ENCODE results near the gene CPNE7. TPM values are rescaled to one million over a fixed set of nuclear protein-coding genes. Genes with fewer than 3 reads are reported as not detected.

CPNE7 gene
- total and polyA plus RNA-seq, 2 of the 8 experiments (the other 6 are each of a cell fraction or from before 2014, with no cell fraction given), result 10.0 to 23.7 TPM

DNA sequence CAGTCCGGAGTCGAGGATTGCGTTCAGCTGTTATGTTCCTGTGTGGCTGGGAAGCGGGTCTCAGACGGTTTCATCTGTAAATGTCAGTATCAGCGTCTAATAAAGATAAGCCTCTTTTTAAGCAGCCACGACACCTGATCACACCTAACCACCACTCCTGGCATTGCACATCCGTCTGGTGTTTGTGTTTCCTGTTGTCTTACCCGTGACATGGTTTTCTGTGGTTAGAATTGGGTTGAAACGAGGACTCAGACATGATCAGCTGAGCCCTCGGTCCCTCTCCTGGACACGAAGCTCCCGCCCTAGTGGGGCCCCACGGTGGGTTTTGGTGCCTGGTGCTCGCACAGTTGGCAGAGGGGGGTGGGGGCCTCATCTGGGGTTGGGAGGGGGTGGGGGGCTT is 18.3 kb downstream of the CPNE7 start (continued):
- TF ChIP-seq, protein P1, sequence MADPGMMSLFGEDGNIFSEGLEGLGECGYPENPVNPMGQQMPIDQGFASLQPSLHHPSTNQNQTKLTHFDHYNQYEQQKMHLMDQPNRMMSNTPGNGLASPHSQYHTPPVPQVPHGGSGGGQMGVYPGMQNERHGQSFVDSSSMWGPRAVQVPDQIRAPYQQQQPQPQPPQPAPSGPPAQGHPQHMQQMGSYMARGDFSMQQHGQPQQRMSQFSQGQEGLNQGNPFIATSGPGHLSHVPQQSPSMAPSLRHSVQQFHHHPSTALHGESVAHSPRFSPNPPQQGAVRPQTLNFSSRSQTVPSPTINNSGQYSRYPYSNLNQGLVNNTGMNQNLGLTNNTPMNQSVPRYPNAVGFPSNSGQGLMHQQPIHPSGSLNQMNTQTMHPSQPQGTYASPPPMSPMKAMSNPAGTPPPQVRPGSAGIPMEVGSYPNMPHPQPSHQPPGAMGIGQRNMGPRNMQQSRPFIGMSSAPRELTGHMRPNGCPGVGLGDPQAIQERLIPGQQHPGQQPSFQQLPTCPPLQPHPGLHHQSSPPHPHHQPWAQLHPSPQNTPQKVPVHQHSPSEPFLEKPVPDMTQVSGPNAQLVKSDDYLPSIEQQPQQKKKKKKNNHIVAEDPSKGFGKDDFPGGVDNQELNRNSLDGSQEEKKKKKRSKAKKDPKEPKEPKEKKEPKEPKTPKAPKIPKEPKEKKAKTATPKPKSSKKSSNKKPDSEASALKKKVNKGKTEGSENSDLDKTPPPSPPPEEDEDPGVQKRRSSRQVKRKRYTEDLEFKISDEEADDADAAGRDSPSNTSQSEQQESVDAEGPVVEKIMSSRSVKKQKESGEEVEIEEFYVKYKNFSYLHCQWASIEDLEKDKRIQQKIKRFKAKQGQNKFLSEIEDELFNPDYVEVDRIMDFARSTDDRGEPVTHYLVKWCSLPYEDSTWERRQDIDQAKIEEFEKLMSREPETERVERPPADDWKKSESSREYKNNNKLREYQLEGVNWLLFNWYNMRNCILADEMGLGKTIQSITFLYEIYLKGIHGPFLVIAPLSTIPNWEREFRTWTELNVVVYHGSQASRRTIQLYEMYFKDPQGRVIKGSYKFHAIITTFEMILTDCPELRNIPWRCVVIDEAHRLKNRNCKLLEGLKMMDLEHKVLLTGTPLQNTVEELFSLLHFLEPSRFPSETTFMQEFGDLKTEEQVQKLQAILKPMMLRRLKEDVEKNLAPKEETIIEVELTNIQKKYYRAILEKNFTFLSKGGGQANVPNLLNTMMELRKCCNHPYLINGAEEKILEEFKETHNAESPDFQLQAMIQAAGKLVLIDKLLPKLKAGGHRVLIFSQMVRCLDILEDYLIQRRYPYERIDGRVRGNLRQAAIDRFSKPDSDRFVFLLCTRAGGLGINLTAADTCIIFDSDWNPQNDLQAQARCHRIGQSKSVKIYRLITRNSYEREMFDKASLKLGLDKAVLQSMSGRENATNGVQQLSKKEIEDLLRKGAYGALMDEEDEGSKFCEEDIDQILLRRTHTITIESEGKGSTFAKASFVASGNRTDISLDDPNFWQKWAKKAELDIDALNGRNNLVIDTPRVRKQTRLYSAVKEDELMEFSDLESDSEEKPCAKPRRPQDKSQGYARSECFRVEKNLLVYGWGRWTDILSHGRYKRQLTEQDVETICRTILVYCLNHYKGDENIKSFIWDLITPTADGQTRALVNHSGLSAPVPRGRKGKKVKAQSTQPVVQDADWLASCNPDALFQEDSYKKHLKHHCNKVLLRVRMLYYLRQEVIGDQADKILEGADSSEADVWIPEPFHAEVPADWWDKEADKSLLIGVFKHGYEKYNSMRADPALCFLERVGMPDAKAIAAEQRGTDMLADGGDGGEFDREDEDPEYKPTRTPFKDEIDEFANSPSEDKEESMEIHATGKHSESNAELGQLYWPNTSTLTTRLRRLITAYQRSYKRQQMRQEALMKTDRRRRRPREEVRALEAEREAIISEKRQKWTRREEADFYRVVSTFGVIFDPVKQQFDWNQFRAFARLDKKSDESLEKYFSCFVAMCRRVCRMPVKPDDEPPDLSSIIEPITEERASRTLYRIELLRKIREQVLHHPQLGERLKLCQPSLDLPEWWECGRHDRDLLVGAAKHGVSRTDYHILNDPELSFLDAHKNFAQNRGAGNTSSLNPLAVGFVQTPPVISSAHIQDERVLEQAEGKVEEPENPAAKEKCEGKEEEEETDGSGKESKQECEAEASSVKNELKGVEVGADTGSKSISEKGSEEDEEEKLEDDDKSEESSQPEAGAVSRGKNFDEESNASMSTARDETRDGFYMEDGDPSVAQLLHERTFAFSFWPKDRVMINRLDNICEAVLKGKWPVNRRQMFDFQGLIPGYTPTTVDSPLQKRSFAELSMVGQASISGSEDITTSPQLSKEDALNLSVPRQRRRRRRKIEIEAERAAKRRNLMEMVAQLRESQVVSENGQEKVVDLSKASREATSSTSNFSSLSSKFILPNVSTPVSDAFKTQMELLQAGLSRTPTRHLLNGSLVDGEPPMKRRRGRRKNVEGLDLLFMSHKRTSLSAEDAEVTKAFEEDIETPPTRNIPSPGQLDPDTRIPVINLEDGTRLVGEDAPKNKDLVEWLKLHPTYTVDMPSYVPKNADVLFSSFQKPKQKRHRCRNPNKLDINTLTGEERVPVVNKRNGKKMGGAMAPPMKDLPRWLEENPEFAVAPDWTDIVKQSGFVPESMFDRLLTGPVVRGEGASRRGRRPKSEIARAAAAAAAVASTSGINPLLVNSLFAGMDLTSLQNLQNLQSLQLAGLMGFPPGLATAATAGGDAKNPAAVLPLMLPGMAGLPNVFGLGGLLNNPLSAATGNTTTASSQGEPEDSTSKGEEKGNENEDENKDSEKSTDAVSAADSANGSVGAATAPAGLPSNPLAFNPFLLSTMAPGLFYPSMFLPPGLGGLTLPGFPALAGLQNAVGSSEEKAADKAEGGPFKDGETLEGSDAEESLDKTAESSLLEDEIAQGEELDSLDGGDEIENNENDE (IDR thresholded peaks at IDR 0.05; ENCODE audit: insufficient replicate concordance, low read length), result no peak
- TF ChIP-seq GTF2F1 (IDR thresholded peaks at IDR 0.05; ENCODE audit: borderline replicate concordance, low read depth, low read length) (no peak), EP300 (IDR thresholded peaks at IDR 0.05; ENCODE audit: borderline replicate concordance in 1 of 2, low read depth in 2 of 2, low read length in 2 of 2) (no peak), ASH2L (IDR thresholded peaks at IDR 0.05; ENCODE audit: low read length) (no peak), KDM4A (IDR thresholded peaks at IDR 0.05; ENCODE audit: low read depth, low read length, severe bottlenecking) (no peak), TCF12 (IDR thresholded peaks at IDR 0.05; ENCODE audit: low read depth, low read length) (no peak), EZH2 (IDR thresholded peaks at IDR 0.05; ENCODE audit: low read depth, low read length, severe bottlenecking) (no peak), TEAD4 (IDR thresholded peaks at IDR 0.05; ENCODE audit: low read depth, low read length) (no peak), SRF (IDR thresholded peaks at IDR 0.05; ENCODE audit: low read depth, low read length) (no peak), CHD1 (IDR thresholded peaks at IDR 0.05; ENCODE audit: low read depth, low read length) (no peak), POLR2AphosphoS5 (IDR thresholded peaks at IDR 0.05; ENCODE audit: low read depth, low read length) (no peak), SP2 (IDR thresholded peaks at IDR 0.05; ENCODE audit: low read length) (no peak)
- TF ChIP-seq, protein P2, sequence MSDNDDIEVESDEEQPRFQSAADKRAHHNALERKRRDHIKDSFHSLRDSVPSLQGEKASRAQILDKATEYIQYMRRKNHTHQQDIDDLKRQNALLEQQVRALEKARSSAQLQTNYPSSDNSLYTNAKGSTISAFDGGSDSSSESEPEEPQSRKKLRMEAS (IDR thresholded peaks at IDR 0.05), result no peak

All from H1 (cell line).